HEK293 (cell line): ENCODE data around the gene PCDH9.

ENCODE experiments used
- CTCF ChIA-PET: fragments of 350-600 bp; formaldehyde crosslinking; extraction: SDS; loops from one replicate; lab custom pipeline; 2021; ENCODE audit warnings: antibody characterized with exemption; lab: Yijun Ruan, JAX
- POLR2A ChIA-PET: fragments of 300-600 bp; formaldehyde crosslinking; extraction: SDS; loops from one replicate; lab custom pipeline; 2020; ENCODE audit warnings: antibody characterized with exemption, inconsistent platforms; lab: Yijun Ruan, JAX
- H3K27ac ChIP-seq: fragments of 200-500 bp; sonication (Bioruptor generic); 2 replicates; pipeline ENCODE4 v1.5.1; 2014; ENCODE audit warnings: low read depth, low read length, control low read depth, inconsistent platforms; ENCODE audit errors: extremely low read depth
- H3K36me3 ChIP-seq, 2 experiments: fragments of 200-500 bp in 1 of 2; sonication (Bioruptor generic) in 1 of 2; 1 replicate in 1 of 2; 2 replicates in 1 of 2; pipeline ENCODE4 v1.5.1; 2014 to 2017; ENCODE audit warnings: inconsistent platforms in 2 of 2, low read length in 2 of 2; ENCODE audit not compliant: control insufficient read depth in 2 of 2, insufficient read depth in 1 of 2
- H3K4me1 ChIP-seq: fragments of 200-500 bp; sonication (Bioruptor generic); 2 replicates; pipeline ENCODE4 v1.5.1; 2014; ENCODE audit warnings: mild to moderate bottlenecking, low read length, inconsistent platforms; ENCODE audit not compliant: control insufficient read depth, insufficient read depth
- H3K4me3 ChIP-seq: 2 replicates; pipeline ENCODE4 v1.5.1; 2011; ENCODE audit warnings: low read depth, mild to moderate bottlenecking, control low read depth, low read length, moderate library complexity
- H3K9me3 ChIP-seq: fragments of 200-500 bp; sonication (Bioruptor generic); 2 replicates; pipeline ENCODE4 v1.5.1; 2014; ENCODE audit warnings: low read depth, low read length, inconsistent platforms; ENCODE audit not compliant: control insufficient read depth, insufficient read depth
- ATF2 ChIP-seq: fragments of 450-650 bp; formaldehyde crosslinking; IDR thresholded peaks from 2 replicates; pipeline ENCODE4 v1.5.1; 2016; ENCODE audit warnings: missing biosample characterization, missing genetic modification characterization, low read depth
- PRDM6 ChIP-seq: fragments of 450-650 bp; formaldehyde crosslinking; IDR thresholded peaks from 2 replicates; pipeline ENCODE4 v1.5.1; 2017; ENCODE audit warnings: missing biosample characterization, missing genetic modification characterization
- SP2 ChIP-seq: fragments of 450-650 bp; formaldehyde crosslinking; IDR thresholded peaks from 2 replicates; pipeline ENCODE4 v1.5.1; 2016; ENCODE audit warnings: missing biosample characterization, missing genetic modification characterization
- YY2 ChIP-seq: fragments of 450-650 bp; formaldehyde crosslinking; IDR thresholded peaks from 2 replicates; pipeline ENCODE4 v1.5.1; 2016; ENCODE audit warnings: missing biosample characterization, missing genetic modification characterization
- ZBTB20 ChIP-seq: fragments of 450-650 bp; formaldehyde crosslinking; IDR thresholded peaks from 2 replicates; pipeline ENCODE4 v1.5.1; 2016; ENCODE audit warnings: missing biosample characterization, missing genetic modification characterization
- ZNF155 ChIP-seq: fragments of 450-650 bp; formaldehyde crosslinking; IDR thresholded peaks from 2 replicates; pipeline ENCODE4 v1.5.1; 2016; ENCODE audit warnings: missing biosample characterization, missing genetic modification characterization
- ZNF175 ChIP-seq: fragments of 450-650 bp; formaldehyde crosslinking; IDR thresholded peaks from 2 replicates; pipeline ENCODE4 v1.5.1; 2016; ENCODE audit warnings: missing biosample characterization, missing genetic modification characterization
- ZNF211 ChIP-seq: fragments of 450-650 bp; formaldehyde crosslinking; IDR thresholded peaks from 2 replicates; pipeline ENCODE4 v1.5.1; 2016; ENCODE audit warnings: low read depth, missing biosample characterization, missing genetic modification characterization
- ZNF311 ChIP-seq: fragments of 450-650 bp; formaldehyde crosslinking; IDR thresholded peaks from 2 replicates; pipeline ENCODE4 v1.5.1; 2017; ENCODE audit warnings: missing biosample characterization, missing genetic modification characterization, borderline replicate concordance
- ZNF394 ChIP-seq: fragments of 450-650 bp; formaldehyde crosslinking; IDR thresholded peaks from 2 replicates; pipeline ENCODE4 v1.5.1; 2016; ENCODE audit warnings: missing biosample characterization, missing genetic modification characterization, mild to moderate bottlenecking, moderate library complexity, borderline replicate concordance
- ZNF600 ChIP-seq: fragments of 450-650 bp; formaldehyde crosslinking; IDR thresholded peaks from 2 replicates; pipeline ENCODE4 v1.5.1; 2016; ENCODE audit warnings: missing biosample characterization, missing genetic modification characterization
- ZNF624 ChIP-seq: fragments of 450-650 bp; formaldehyde crosslinking; IDR thresholded peaks from 2 replicates; pipeline ENCODE4 v1.5.1; 2017; ENCODE audit warnings: missing biosample characterization, missing genetic modification characterization
- ZNF776 ChIP-seq: fragments of 450-650 bp; formaldehyde crosslinking; IDR thresholded peaks from 2 replicates; pipeline ENCODE4 v1.5.0; 2017; ENCODE audit warnings: missing biosample characterization, missing genetic modification characterization, borderline replicate concordance
- ZXDB ChIP-seq: fragments of 450-650 bp; formaldehyde crosslinking; IDR thresholded peaks from 2 replicates; pipeline ENCODE4 v1.5.1; 2016; ENCODE audit warnings: missing biosample characterization, missing genetic modification characterization
- TF ChIP-seq, protein P1 (sequence below): fragments of 450-650 bp; formaldehyde crosslinking; IDR thresholded peaks from 2 replicates; pipeline ENCODE4 v1.5.1; 2016; ENCODE audit warnings: missing biosample characterization, missing genetic modification characterization
- TF ChIP-seq, protein P2 (sequence below): fragments of 450-650 bp; formaldehyde crosslinking; IDR thresholded peaks from 2 replicates; pipeline ENCODE4 v1.5.1; 2016; ENCODE audit warnings: missing biosample characterization, missing genetic modification characterization
- TF ChIP-seq, protein P3 (sequence below): fragments of 450-650 bp; IDR thresholded peaks from 2 replicates; pipeline ENCODE4 v1.5.1; 2018; ENCODE audit warnings: missing biosample characterization, mild to moderate bottlenecking, missing genetic modification characterization
- TF ChIP-seq, protein P4 (sequence below): fragments of 450-650 bp; formaldehyde crosslinking; IDR thresholded peaks from 2 replicates; pipeline ENCODE4 v1.5.1; 2016; ENCODE audit warnings: missing biosample characterization, missing genetic modification characterization, low read depth

The PCDH9 gene

DNA sequence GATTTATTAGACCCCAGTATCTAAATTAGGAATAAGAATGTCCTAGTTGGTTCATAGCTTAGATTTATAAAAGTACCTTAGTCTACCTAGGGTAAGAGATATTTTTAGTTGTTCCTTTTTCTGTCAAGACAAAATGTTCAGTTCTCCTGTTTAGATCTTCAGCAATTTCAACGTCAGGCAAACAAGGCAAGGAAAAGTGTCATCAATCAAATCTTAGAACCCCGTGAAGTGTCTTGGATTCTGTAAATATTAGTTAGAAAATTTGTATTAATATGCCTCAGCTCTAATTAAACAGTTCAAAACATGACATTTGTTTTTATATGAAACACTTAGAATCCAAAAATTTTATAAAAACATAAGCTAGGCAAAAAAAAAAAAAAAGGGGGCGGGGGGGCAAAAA lies 296.6 kb downstream of the PCDH9 start:
- no peak for TF ChIP-seq ATF2
- no peak for TF ChIP-seq ZNF211 (tag by site-specific recombination)
- no peak for TF ChIP-seq ZBTB20 (tag by site-specific recombination)
- no peak for TF ChIP-seq ZNF600 (tag by site-specific recombination)
- TF ChIP-seq ZNF311 (tag by site-specific recombination), result no peak
- TF ChIP-seq YY2, result no peak
- no peak for TF ChIP-seq ZNF776 (tag by site-specific recombination)
- no peak for TF ChIP-seq ZNF394
- TF ChIP-seq ZXDB (tag by site-specific recombination), result no peak
- TF ChIP-seq ZNF624 (tag by site-specific recombination), result no peak
- TF ChIP-seq, protein P1, sequence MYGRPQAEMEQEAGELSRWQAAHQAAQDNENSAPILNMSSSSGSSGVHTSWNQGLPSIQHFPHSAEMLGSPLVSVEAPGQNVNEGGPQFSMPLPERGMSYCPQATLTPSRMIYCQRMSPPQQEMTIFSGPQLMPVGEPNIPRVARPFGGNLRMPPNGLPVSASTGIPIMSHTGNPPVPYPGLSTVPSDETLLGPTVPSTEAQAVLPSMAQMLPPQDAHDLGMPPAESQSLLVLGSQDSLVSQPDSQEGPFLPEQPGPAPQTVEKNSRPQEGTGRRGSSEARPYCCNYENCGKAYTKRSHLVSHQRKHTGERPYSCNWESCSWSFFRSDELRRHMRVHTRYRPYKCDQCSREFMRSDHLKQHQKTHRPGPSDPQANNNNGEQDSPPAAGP, result no peak
- TF ChIP-seq, protein P2, sequence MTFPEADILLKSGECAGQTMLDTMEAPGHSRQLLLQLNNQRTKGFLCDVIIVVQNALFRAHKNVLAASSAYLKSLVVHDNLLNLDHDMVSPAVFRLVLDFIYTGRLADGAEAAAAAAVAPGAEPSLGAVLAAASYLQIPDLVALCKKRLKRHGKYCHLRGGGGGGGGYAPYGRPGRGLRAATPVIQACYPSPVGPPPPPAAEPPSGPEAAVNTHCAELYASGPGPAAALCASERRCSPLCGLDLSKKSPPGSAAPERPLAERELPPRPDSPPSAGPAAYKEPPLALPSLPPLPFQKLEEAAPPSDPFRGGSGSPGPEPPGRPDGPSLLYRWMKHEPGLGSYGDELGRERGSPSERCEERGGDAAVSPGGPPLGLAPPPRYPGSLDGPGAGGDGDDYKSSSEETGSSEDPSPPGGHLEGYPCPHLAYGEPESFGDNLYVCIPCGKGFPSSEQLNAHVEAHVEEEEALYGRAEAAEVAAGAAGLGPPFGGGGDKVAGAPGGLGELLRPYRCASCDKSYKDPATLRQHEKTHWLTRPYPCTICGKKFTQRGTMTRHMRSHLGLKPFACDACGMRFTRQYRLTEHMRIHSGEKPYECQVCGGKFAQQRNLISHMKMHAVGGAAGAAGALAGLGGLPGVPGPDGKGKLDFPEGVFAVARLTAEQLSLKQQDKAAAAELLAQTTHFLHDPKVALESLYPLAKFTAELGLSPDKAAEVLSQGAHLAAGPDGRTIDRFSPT (tag by site-specific recombination), result no peak
- TF ChIP-seq ZNF175 (tag by site-specific recombination), result no peak
- TF ChIP-seq, protein P3, sequence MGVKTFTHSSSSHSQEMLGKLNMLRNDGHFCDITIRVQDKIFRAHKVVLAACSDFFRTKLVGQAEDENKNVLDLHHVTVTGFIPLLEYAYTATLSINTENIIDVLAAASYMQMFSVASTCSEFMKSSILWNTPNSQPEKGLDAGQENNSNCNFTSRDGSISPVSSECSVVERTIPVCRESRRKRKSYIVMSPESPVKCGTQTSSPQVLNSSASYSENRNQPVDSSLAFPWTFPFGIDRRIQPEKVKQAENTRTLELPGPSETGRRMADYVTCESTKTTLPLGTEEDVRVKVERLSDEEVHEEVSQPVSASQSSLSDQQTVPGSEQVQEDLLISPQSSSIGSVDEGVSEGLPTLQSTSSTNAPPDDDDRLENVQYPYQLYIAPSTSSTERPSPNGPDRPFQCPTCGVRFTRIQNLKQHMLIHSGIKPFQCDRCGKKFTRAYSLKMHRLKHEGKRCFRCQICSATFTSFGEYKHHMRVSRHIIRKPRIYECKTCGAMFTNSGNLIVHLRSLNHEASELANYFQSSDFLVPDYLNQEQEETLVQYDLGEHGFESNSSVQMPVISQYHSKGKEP (tag by site-specific recombination), result no peak
- TF ChIP-seq, protein P4, sequence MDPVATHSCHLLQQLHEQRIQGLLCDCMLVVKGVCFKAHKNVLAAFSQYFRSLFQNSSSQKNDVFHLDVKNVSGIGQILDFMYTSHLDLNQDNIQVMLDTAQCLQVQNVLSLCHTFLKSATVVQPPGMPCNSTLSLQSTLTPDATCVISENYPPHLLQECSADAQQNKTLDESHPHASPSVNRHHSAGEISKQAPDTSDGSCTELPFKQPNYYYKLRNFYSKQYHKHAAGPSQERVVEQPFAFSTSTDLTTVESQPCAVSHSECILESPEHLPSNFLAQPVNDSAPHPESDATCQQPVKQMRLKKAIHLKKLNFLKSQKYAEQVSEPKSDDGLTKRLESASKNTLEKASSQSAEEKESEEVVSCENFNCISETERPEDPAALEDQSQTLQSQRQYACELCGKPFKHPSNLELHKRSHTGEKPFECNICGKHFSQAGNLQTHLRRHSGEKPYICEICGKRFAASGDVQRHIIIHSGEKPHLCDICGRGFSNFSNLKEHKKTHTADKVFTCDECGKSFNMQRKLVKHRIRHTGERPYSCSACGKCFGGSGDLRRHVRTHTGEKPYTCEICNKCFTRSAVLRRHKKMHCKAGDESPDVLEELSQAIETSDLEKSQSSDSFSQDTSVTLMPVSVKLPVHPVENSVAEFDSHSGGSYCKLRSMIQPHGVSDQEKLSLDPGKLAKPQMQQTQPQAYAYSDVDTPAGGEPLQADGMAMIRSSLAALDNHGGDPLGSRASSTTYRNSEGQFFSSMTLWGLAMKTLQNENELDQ (tag by site-specific recombination), result no peak
- TF ChIP-seq SP2 (tag by site-specific recombination), result no peak
- TF ChIP-seq PRDM6 (tag by site-specific recombination), result no peak
- TF ChIP-seq ZNF155, result no peak
- TF ChIP-seq, all 188 proteins: peak for 0
- ChIA-PET POLR2A (no interaction called here), CTCF (no interaction called here)
- Histone ChIP-seq H3K36me3 (no peaks in the 10 kb centered on the region), H3K9me3 (no peaks in the 10 kb centered on the region), H3K4me3 (no peak overlapping the region), H3K4me1 (no peaks in the 10 kb centered on the region), H3K27ac (no peak overlapping the region)
